Caco-2 (cell line): ENCODE results near the gene PLEKHA8. TPM values are rescaled to one million over a fixed set of nuclear protein-coding genes. Genes with fewer than 3 reads are reported as not detected.

Experiments
- BruUV-seq: library from RNA; stranded (reverse); fragments of 400-500 nt; replicated peaks from 2 replicates; lab custom pipeline; 2021; lab: Mats Ljungman, UMichigan
- CTCF ChIA-PET: fragments of 300-600 bp; sonication (Branson Sonifier 250); formaldehyde crosslinking; loops from one replicate; lab custom pipeline; 2022; ENCODE audit warnings: antibody characterized with exemption; lab: Charles Lee
- POLR2A ChIA-PET: fragments of 300-600 bp; sonication (Branson Sonifier 250); formaldehyde crosslinking; loops from one replicate; lab custom pipeline; 2022; ENCODE audit warnings: antibody characterized with exemption; lab: Charles Lee
- DNase-seq, 2 experiments: peaks; one replicate each; pipeline versions ENCODE4 v3.0.0 to v3.0.0-alpha.2; 2020 to 2022
- H3K27me3 ChIP-seq: replicated peaks from 2 replicates; pipeline ENCODE4 v1.6.0; 2011; ENCODE audit warnings: low read length; ENCODE audit not compliant: control insufficient read depth, insufficient read depth
- H3K36me3 ChIP-seq: 2 replicates; pipeline ENCODE4 v1.5.1; 2011; ENCODE audit warnings: low read length; ENCODE audit not compliant: control insufficient read depth, insufficient read depth
- H3K4me1 ChIP-seq: fragments of 250-450 bp; sonication (Bioruptor Pico); 2 replicates; pipeline ENCODE4 v1.5.1; 2020; ENCODE audit warnings: mild to moderate bottlenecking
- H3K4me3 ChIP-seq: 2 replicates; pipeline ENCODE4 v1.5.1; 2011; ENCODE audit warnings: low read depth, mild to moderate bottlenecking, control low read depth, low read length
- H3K9me3 ChIP-seq: fragments of 250-450 bp; sonication (Bioruptor Pico); 2 replicates; pipeline ENCODE4 v1.5.1; 2020; ENCODE audit warnings: mild to moderate bottlenecking, moderate library complexity
- H3K27ac Mint-ChIP-seq: one replicate; pipeline ENCODE4 v1.8.0; 2022; ENCODE audit warnings: mixed read lengths; ENCODE audit not compliant: unreplicated experiment
- H3K27me3 Mint-ChIP-seq: one replicate; pipeline ENCODE4 v1.8.0; 2022; ENCODE audit warnings: mixed read lengths; ENCODE audit not compliant: insufficient read depth, unreplicated experiment
- H3K36me3 Mint-ChIP-seq: one replicate; pipeline ENCODE4 v1.8.0; 2022; ENCODE audit warnings: mild to moderate bottlenecking, mixed read lengths; ENCODE audit not compliant: insufficient read depth, unreplicated experiment
- H3K4me1 Mint-ChIP-seq: one replicate; pipeline ENCODE4 v1.8.0; 2022; ENCODE audit warnings: low read depth, mixed read lengths; ENCODE audit not compliant: unreplicated experiment
- H3K4me3 Mint-ChIP-seq: one replicate; pipeline ENCODE4 v1.8.0; 2022; ENCODE audit warnings: mild to moderate bottlenecking, moderate library complexity, mixed read lengths; ENCODE audit not compliant: unreplicated experiment
- H3K9me3 Mint-ChIP-seq: one replicate; pipeline ENCODE4 v1.8.0; 2022; ENCODE audit warnings: mixed read lengths; ENCODE audit not compliant: unreplicated experiment
- intact Hi-C: fragments of 100-400 bp; cut with micrococcal nuclease; formaldehyde crosslinking; loops from one replicate; pipeline ENCODE4 v1.10.0; 2022; ENCODE audit not compliant: unreplicated experiment
- total RNA-seq: library from RNA; stranded (reverse); gene quantifications from 2 replicates; pipeline ENCODE4 v1.2.3, GENCODE V29; 2022
- TF ChIP-seq, protein P1 (sequence below), 2 experiments: fragments of 200-600 bp in 1 of 2; IDR thresholded peaks; 1 replicate in 1 of 2; 2 replicates in 1 of 2; pipeline versions ENCODE4 v1.5.1 to v1.8.0; 2011 to 2022; ENCODE audit warnings: antibody characterized with exemption in 1 of 2, control low read depth in 1 of 2, inconsistent platforms in 1 of 2, low read depth in 1 of 2, low read length in 1 of 2, mild to moderate bottlenecking in 1 of 2, moderate library complexity in 1 of 2; ENCODE audit not compliant: insufficient read depth in 1 of 2, severe bottlenecking in 1 of 2, unreplicated experiment in 1 of 2

The PLEKHA8 gene
- total RNA-seq, 1 experiment from 2014 or later = 32.5 TPM

- Mint-ChIP-seq H3K27me3 (peaks cover 10% of the 10 kb centered on the region), H3K27ac (no peak overlapping the region), H3K9me3 (no peaks in the 10 kb centered on the region), H3K4me1 (peaks cover 6% of the 10 kb centered on the region), H3K36me3 (no peaks in the 10 kb centered on the region), H3K4me3 (no peak overlapping the region)
- H3K36me3 ChIP-seq = no peaks in the 10 kb centered on the region
- BruUV-seq = no TSS peak
- intact Hi-C loops = no loop called here
- no peak for DNase-seq
- CTCF ChIA-PET = no interaction called here
- H3K4me1 ChIP-seq = peaks cover 11% of the 10 kb centered on the region; the same call in 1 of the 2 replicates
- POLR2A ChIA-PET = no interaction called here
- no peaks in the 10 kb centered on the region for H3K9me3 ChIP-seq
- no peaks in the 10 kb centered on the region for H3K27me3 ChIP-seq
- TF ChIP-seq, protein P1, sequence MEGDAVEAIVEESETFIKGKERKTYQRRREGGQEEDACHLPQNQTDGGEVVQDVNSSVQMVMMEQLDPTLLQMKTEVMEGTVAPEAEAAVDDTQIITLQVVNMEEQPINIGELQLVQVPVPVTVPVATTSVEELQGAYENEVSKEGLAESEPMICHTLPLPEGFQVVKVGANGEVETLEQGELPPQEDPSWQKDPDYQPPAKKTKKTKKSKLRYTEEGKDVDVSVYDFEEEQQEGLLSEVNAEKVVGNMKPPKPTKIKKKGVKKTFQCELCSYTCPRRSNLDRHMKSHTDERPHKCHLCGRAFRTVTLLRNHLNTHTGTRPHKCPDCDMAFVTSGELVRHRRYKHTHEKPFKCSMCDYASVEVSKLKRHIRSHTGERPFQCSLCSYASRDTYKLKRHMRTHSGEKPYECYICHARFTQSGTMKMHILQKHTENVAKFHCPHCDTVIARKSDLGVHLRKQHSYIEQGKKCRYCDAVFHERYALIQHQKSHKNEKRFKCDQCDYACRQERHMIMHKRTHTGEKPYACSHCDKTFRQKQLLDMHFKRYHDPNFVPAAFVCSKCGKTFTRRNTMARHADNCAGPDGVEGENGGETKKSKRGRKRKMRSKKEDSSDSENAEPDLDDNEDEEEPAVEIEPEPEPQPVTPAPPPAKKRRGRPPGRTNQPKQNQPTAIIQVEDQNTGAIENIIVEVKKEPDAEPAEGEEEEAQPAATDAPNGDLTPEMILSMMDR (IDR thresholded peaks at IDR 0.05; ENCODE audit: insufficient read depth in 1 of 2, low read depth in 1 of 2, low read length in 1 of 2, severe bottlenecking in 1 of 2, unreplicated experiment in 1 of 2) = no peak
- no peak overlapping the region for H3K4me3 ChIP-seq
These were observed 142.4 kb downstream of the PLEKHA8 start for GRCh38 chr7:30170476-30171205.

GRCh38 chr7:30171766-30172447 is 143.7 kb downstream of the PLEKHA8 start:
- Mint-ChIP-seq H3K27me3 (peaks cover 10% of the 10 kb centered on the region), H3K4me1 (peaks cover 6% of the 10 kb centered on the region), H3K36me3 (no peaks in the 10 kb centered on the region), H3K9me3 (no peaks in the 10 kb centered on the region), H3K4me3 (no peak overlapping the region), H3K27ac (no peak overlapping the region)
- intact Hi-C loops = no loop called here
- Histone ChIP-seq H3K9me3 (no peaks in the 10 kb centered on the region), H3K4me1 (no peaks in the 10 kb centered on the region; the same call in 1 of the 2 replicates), H3K36me3 (no peaks in the 10 kb centered on the region), H3K27me3 (no peaks in the 10 kb centered on the region), H3K4me3 (no peak overlapping the region)
- ChIA-PET POLR2A (no interaction called here), CTCF (no interaction called here)
- no TSS peak for BruUV-seq
- DNase-seq = no peak
- TF ChIP-seq, protein P1 (IDR thresholded peaks at IDR 0.05; ENCODE audit: insufficient read depth in 1 of 2, low read depth in 1 of 2, low read length in 1 of 2, severe bottlenecking in 1 of 2, unreplicated experiment in 1 of 2) = no peak

GRCh38 chr7:30172451-30172850 is 144.2 kb downstream of the PLEKHA8 start:
- CTCF ChIA-PET = interaction anchor here (0.9 kb wide), 1 partner anchor 8 kb away, joined by 3 read pairs; no protein-coding TSS in a partner anchor
- H3K4me3 ChIP-seq = no peak overlapping the region
- Mint-ChIP-seq H3K4me1 (peaks cover 6% of the 10 kb centered on the region), H3K4me3 (no peak overlapping the region), H3K9me3 (no peaks in the 10 kb centered on the region), H3K27me3 (peaks cover 10% of the 10 kb centered on the region), H3K36me3 (no peaks in the 10 kb centered on the region), H3K27ac (no peak overlapping the region)
- intact Hi-C loops = no loop called here
- BruUV-seq = no TSS peak
- no peaks in the 10 kb centered on the region for H3K9me3 ChIP-seq
- no peaks in the 10 kb centered on the region for H3K36me3 ChIP-seq
- H3K27me3 ChIP-seq = no peaks in the 10 kb centered on the region
- H3K4me1 ChIP-seq = no peaks in the 10 kb centered on the region
- POLR2A ChIA-PET = no interaction called here
- TF ChIP-seq, protein P1 (IDR thresholded peaks at IDR 0.05; ENCODE audit: insufficient read depth in 1 of 2, low read depth in 1 of 2, low read length in 1 of 2, severe bottlenecking in 1 of 2, unreplicated experiment in 1 of 2) = no peak
- no peak for DNase-seq
